Measurements from ENCODE around the gene TRAPPC5.

The TRAPPC5 gene

GRCh38 chr19:7734220-7735203, 53.9 kb downstream of the TRAPPC5 start:
- no peak for ATAC-seq
- no peak for TF ChIP-seq ZNF565 (CRISPR knock-in tag; conservative IDR thresholded peaks at IDR 0.05; ENCODE audit: low read depth)
- no peak for TF ChIP-seq OSR1 (CRISPR knock-in tag; IDR thresholded peaks at IDR 0.05)
- TF ChIP-seq CSRNP3 (CRISPR knock-in tag; IDR thresholded peaks at IDR 0.05): no peak
- no peak for TF ChIP-seq TCF4 (CRISPR knock-in tag; IDR thresholded peaks at IDR 0.05; ENCODE audit: borderline replicate concordance)
- TF ChIP-seq BACH2 (CRISPR knock-in tag; IDR thresholded peaks at IDR 0.05; ENCODE audit: borderline replicate concordance): no peak
- TF ChIP-seq TOX (CRISPR knock-in tag; IDR thresholded peaks at IDR 0.05; ENCODE audit: borderline replicate concordance): no peak
- TF ChIP-seq ZFP30 (CRISPR knock-in tag; IDR thresholded peaks at IDR 0.05): no peak
- no peak for TF ChIP-seq ZC3H10 (CRISPR knock-in tag; IDR thresholded peaks at IDR 0.05)
- TF ChIP-seq POU6F1 (CRISPR knock-in tag; IDR thresholded peaks at IDR 0.05; ENCODE audit: borderline replicate concordance, low read depth): no peak
- TF ChIP-seq PATZ1 (CRISPR knock-in tag; IDR thresholded peaks at IDR 0.05; ENCODE audit: borderline replicate concordance): no peak
- no peak for TF ChIP-seq ZFP3 (CRISPR knock-in tag; IDR thresholded peaks at IDR 0.05)

- ATAC-seq: no peak
- TF ChIP-seq ESRRG (CRISPR knock-in tag; IDR thresholded peaks at IDR 0.05) (no peak), PATZ1 (CRISPR knock-in tag; IDR thresholded peaks at IDR 0.05; ENCODE audit: borderline replicate concordance) (no peak), CREB5 (CRISPR knock-in tag; IDR thresholded peaks at IDR 0.05; ENCODE audit: low read depth) (no peak), ISL1 (CRISPR knock-in tag; IDR thresholded peaks at IDR 0.05) (no peak), TCF4 (CRISPR knock-in tag; IDR thresholded peaks at IDR 0.05; ENCODE audit: borderline replicate concordance) (no peak), ZC3H10 (CRISPR knock-in tag; IDR thresholded peaks at IDR 0.05) (no peak), POU6F1 (CRISPR knock-in tag; IDR thresholded peaks at IDR 0.05; ENCODE audit: borderline replicate concordance, low read depth) (no peak), GLIS3 (CRISPR knock-in tag; IDR thresholded peaks at IDR 0.05) (no peak), PPARA (CRISPR knock-in tag; IDR thresholded peaks at IDR 0.05; ENCODE audit: borderline replicate concordance) (no peak), CSRNP3 (CRISPR knock-in tag; IDR thresholded peaks at IDR 0.05) (no peak), SNAI2 (CRISPR knock-in tag; IDR thresholded peaks at IDR 0.05) (no peak), CSDC2 (CRISPR knock-in tag; IDR thresholded peaks at IDR 0.05) (no peak), TOX (CRISPR knock-in tag; IDR thresholded peaks at IDR 0.05; ENCODE audit: borderline replicate concordance) (no peak), ZNF8 (CRISPR knock-in tag; IDR thresholded peaks at IDR 0.05) (no peak), RARB (CRISPR knock-in tag; IDR thresholded peaks at IDR 0.05) (no peak)
Observed at GRCh38 chr19:7736148-7736547, 55.5 kb downstream of the TRAPPC5 start.
